ENCODE measurements around the gene CMIP. TPM values are rescaled to one million over a fixed set of nuclear protein-coding genes. Genes with fewer than 3 reads are reported as not detected.

The CMIP gene
- total RNA-seq, 4 donors from 2014 or later = 17.1 to 60.5 (median 39.7) TPM

GRCh38 chr16:81698310-81698641, 253.7 kb downstream of the CMIP start:
- Histone ChIP-seq H3K4me3 (no peak overlapping the region), H3K27me3 (no peaks in the 10 kb centered on the region), H3K4me1 (peaks cover 21 to 59% (median 47%) of the 10 kb centered on the region in 3 donors), H3K9me3 (no peaks in the 10 kb centered on the region), H3K27ac (peak overlapping the region in 3 of 4 donors; percentile 79 to 85 (median 82)), H3K36me3 (peaks cover 15 to 89% (median 21%) of the 10 kb centered on the region in 3 donors)
- intact Hi-C loops (cut with DNase I) = no loop called here
- TF ChIP-seq CTCF (IDR thresholded peaks at IDR 0.05) (no peak), POLR2A (IDR thresholded peaks at IDR 0.05) (no peak)
- no peak for DNase-seq
- 59 to 60% methylated on average over 3 to 10 of the region's 11 CpGs for WGBS, 2 donors

GRCh38 chr16:81699596-81699995, 255.0 kb downstream of the CMIP start:
- no peaks in the 10 kb centered on the region for H3K27me3 ChIP-seq
- H3K9me3 ChIP-seq = no peaks in the 10 kb centered on the region
- DNase-seq = no peak
- TF ChIP-seq POLR2A (IDR thresholded peaks at IDR 0.05) (no peak), CTCF (IDR thresholded peaks at IDR 0.05) (no peak)
- intact Hi-C loops (cut with DNase I) = no loop called here
- H3K36me3 ChIP-seq = peaks cover 17 to 87% (median 20%) of the 10 kb centered on the region in 3 donors
- H3K4me1 ChIP-seq = peaks cover 15 to 52% (median 39%) of the 10 kb centered on the region in 3 donors
- H3K27ac ChIP-seq = no peak overlapping the region
- H3K4me3 ChIP-seq = no peak overlapping the region
- WGBS, 2 donors = 87 to 90% methylated on average over 3 to 6 of the region's 10 CpGs

GRCh38 chr16:81700071-81700779, 255.6 kb downstream of the CMIP start:
- H3K4me1 ChIP-seq = peaks cover 9 to 46% (median 32%) of the 10 kb centered on the region in 3 donors
- no peaks in the 10 kb centered on the region for H3K9me3 ChIP-seq
- TF ChIP-seq CTCF (IDR thresholded peaks at IDR 0.05) (no peak), POLR2A (IDR thresholded peaks at IDR 0.05) (no peak)
- intact Hi-C loops (cut with DNase I) = no loop called here
- H3K36me3 ChIP-seq = peaks cover 23 to 92% (median 23%) of the 10 kb centered on the region in 3 donors
- H3K27me3 ChIP-seq = no peaks in the 10 kb centered on the region
- no peak overlapping the region for H3K27ac ChIP-seq
- DNase-seq = no peak
- WGBS, 2 donors = 96 to 97% methylated on average over 7 to 10 of the region's 20 CpGs
- H3K4me3 ChIP-seq = no peak overlapping the region

- no peak overlapping the region for H3K4me3 ChIP-seq
- no peak for DNase-seq
- intact Hi-C loops (cut with DNase I) = no loop called here
- H3K9me3 ChIP-seq = no peaks in the 10 kb centered on the region
- H3K4me1 ChIP-seq = peaks cover 5 to 43% (median 27%) of the 10 kb centered on the region in 3 donors
- no peak overlapping the region for H3K27ac ChIP-seq
- H3K27me3 ChIP-seq = no peaks in the 10 kb centered on the region
- peaks cover 24 to 97% (median 25%) of the 10 kb centered on the region in 3 donors for H3K36me3 ChIP-seq
- WGBS, 2 donors = 84 to 88% methylated on average over 4 of the region's 4 CpGs
- TF ChIP-seq CTCF (IDR thresholded peaks at IDR 0.05) = no peak
- TF ChIP-seq POLR2A (IDR thresholded peaks at IDR 0.05) = no peak
Observed at GRCh38 chr16:81700780-81701165, 256.2 kb downstream of the CMIP start.

- no peak for DNase-seq
- intact Hi-C loops (cut with DNase I) = no loop called here
- Histone ChIP-seq H3K4me1 (peaks cover 0 to 43% (median 24%) of the 10 kb centered on the region in 3 donors), H3K27me3 (no peaks in the 10 kb centered on the region), H3K36me3 (peaks cover 25 to 98% (median 32%) of the 10 kb centered on the region in 3 donors), H3K9me3 (no peaks in the 10 kb centered on the region), H3K27ac (no peak overlapping the region), H3K4me3 (no peak overlapping the region)
- TF ChIP-seq POLR2A (IDR thresholded peaks at IDR 0.05) (no peak), CTCF (IDR thresholded peaks at IDR 0.05) (no peak)
- 94% methylated on average over 12 to 17 of the region's 20 CpGs for WGBS, 2 donors
Observed at GRCh38 chr16:81701296-81701970, 256.8 kb downstream of the CMIP start.

Measured in esophagus squamous epithelium (tissue), 5 donors.